K562 (cell line): ENCODE data around the gene CENPO. TPM values are rescaled to one million over a fixed set of nuclear protein-coding genes. Genes with fewer than 3 reads are reported as not detected.

Source experiments
- ARID2 ChIP-seq: fragments of 450-650 bp; IDR thresholded peaks from 2 replicates; pipeline ENCODE4 v1.6.1; 2017; ENCODE audit warnings: antibody characterized with exemption, mild to moderate bottlenecking
- BRD4 ChIP-seq: fragments of 200-600 bp; sonication (generic); IDR thresholded peaks from 2 replicates; pipeline ENCODE4 v1.6.1; 2017; ENCODE audit warnings: inconsistent platforms
- BRD9 ChIP-seq: fragments of 450-650 bp; IDR thresholded peaks from 2 replicates; pipeline ENCODE4 v1.6.1; 2018; ENCODE audit warnings: low read depth; ENCODE audit not compliant: partially characterized antibody
- CBFB ChIP-seq: sonication (generic); formaldehyde crosslinking; IDR thresholded peaks from 2 replicates; pipeline ENCODE4 v1.4.0; 2020; ENCODE audit warnings: mild to moderate bottlenecking, missing genetic modification reagents
- CXXC5 ChIP-seq: fragments of 250-450 bp; sonication (Bioruptor Pico); IDR thresholded peaks from 2 replicates; pipeline ENCODE4 v1.8.0; 2022; ENCODE audit warnings: inconsistent platforms, mild to moderate bottlenecking, moderate library complexity
- DNMT1 ChIP-seq: fragments of 450-650 bp; IDR thresholded peaks from 2 replicates; pipeline ENCODE4 v1.6.1; 2016; ENCODE audit warnings: antibody characterized with exemption, mild to moderate bottlenecking
- ERF ChIP-seq: fragments of 450-650 bp; formaldehyde crosslinking; IDR thresholded peaks from 2 replicates; pipeline ENCODE4 v1.4.0; 2020; ENCODE audit warnings: mild to moderate bottlenecking, mixed read lengths
- HMG20B ChIP-seq: fragments of 250-450 bp; sonication (Bioruptor Pico); IDR thresholded peaks from 2 replicates; pipeline ENCODE4 v1.5.0; 2021; ENCODE audit warnings: mild to moderate bottlenecking
- L3MBTL2 ChIP-seq: fragments of 450-650 bp; IDR thresholded peaks from 2 replicates; pipeline ENCODE4 v1.6.1; 2016; ENCODE audit warnings: mild to moderate bottlenecking, moderate library complexity
- RBM17 ChIP-seq: fragments of 200-400 bp; formaldehyde crosslinking; IDR thresholded peaks from 2 replicates; pipeline ENCODE4 v1.6.1; 2017; ENCODE audit warnings: low read depth, mild to moderate bottlenecking, low read length, borderline replicate concordance
- RCOR1 ChIP-seq, 2 experiments: IDR thresholded peaks; 2 replicates each; pipeline ENCODE4 v1.6.1; 2012; ENCODE audit warnings: low read depth in 2 of 2, low read length in 2 of 2, borderline replicate concordance in 1 of 2, improper control_type of control experiment in 1 of 2
- XRCC3 ChIP-seq: fragments of 450-650 bp; IDR thresholded peaks from 2 replicates; pipeline ENCODE4 v1.6.1; 2017; ENCODE audit warnings: mild to moderate bottlenecking, moderate library complexity
- ZNF589 ChIP-seq: fragments of 200-800 bp; sonication (Bioruptor generic); IDR thresholded peaks from 2 replicates; pipeline ENCODE4 v1.6.1; 2016; ENCODE audit warnings: low read depth, missing genetic modification characterization, missing compliant biosample characterization
- polyA plus RNA-seq, 8 experiments: library from polyadenylated mRNA; depleted of rRNA in 4 of 8; stranded (reverse) in 5 of 8; unstranded in 3 of 8; fragments of >200 nt; fragmentation: Nextera tagmentation in 2 of 8; fragmentation: Illumina TruSeq in 1 of 8; extraction: Ambion mirVana in 2 of 8; extraction: Trizol in 1 of 8; gene quantifications; 2 replicates each; pipeline versions ENCODE4 v1.2.1 to v1.2.3, GENCODE V29; 2011 to 2014; ENCODE audit warnings: inconsistent platforms in 1 of 8, missing spikeins in 1 of 8
- total RNA-seq, 7 experiments: library from RNA; depleted of rRNA in 6 of 7; stranded (reverse); fragments of >200 nt in 6 of 7; fragmentation: Illumina TruSeq in 2 of 7; extraction: Trizol in 2 of 7; gene quantifications; 2 replicates each; pipeline versions ENCODE4 v1.2.1 to v1.2.3, GENCODE V29; 2011 to 2021; ENCODE audit warnings: low replicate concordance in 1 of 7
- TF ChIP-seq, protein P1 (sequence below): fragments of 450-650 bp; IDR thresholded peaks from 2 replicates; pipeline ENCODE4 v1.6.1; 2016; ENCODE audit warnings: mild to moderate bottlenecking
- TF ChIP-seq, protein P2 (sequence below): fragments of 200-400 bp; formaldehyde crosslinking; IDR thresholded peaks from 2 replicates; pipeline ENCODE4 v1.6.1; 2017; ENCODE audit warnings: mild to moderate bottlenecking, low read depth, low read length, moderate library complexity
- TF ChIP-seq, protein P3 (sequence below): fragments of 450-650 bp; conservative IDR thresholded peaks from 2 replicates; pipeline ENCODE4 v1.6.1; 2016; ENCODE audit warnings: missing genetic modification characterization, low read depth, mild to moderate bottlenecking, missing compliant biosample characterization, moderate library complexity
- TF ChIP-seq, protein P4 (sequence below): IDR thresholded peaks from 2 replicates; pipeline ENCODE4 v1.6.1; 2011; ENCODE audit warnings: borderline replicate concordance, low read depth, mild to moderate bottlenecking, moderate library complexity, low read length; ENCODE audit not compliant: insufficient read depth, poor library complexity, severe bottlenecking
- TF ChIP-seq, protein P5 (sequence below): sonication (generic); formaldehyde crosslinking; IDR thresholded peaks from 2 replicates; pipeline ENCODE4 v1.8.1; 2022; ENCODE audit warnings: missing genetic modification reagents

Gene CENPO
- total and polyA plus RNA-seq, 9 of the 15 experiments (the other 6 are each of a cell fraction or from before 2014, with no cell fraction given) = 30.6 to 59.4 (median 38.9) TPM

DNA sequence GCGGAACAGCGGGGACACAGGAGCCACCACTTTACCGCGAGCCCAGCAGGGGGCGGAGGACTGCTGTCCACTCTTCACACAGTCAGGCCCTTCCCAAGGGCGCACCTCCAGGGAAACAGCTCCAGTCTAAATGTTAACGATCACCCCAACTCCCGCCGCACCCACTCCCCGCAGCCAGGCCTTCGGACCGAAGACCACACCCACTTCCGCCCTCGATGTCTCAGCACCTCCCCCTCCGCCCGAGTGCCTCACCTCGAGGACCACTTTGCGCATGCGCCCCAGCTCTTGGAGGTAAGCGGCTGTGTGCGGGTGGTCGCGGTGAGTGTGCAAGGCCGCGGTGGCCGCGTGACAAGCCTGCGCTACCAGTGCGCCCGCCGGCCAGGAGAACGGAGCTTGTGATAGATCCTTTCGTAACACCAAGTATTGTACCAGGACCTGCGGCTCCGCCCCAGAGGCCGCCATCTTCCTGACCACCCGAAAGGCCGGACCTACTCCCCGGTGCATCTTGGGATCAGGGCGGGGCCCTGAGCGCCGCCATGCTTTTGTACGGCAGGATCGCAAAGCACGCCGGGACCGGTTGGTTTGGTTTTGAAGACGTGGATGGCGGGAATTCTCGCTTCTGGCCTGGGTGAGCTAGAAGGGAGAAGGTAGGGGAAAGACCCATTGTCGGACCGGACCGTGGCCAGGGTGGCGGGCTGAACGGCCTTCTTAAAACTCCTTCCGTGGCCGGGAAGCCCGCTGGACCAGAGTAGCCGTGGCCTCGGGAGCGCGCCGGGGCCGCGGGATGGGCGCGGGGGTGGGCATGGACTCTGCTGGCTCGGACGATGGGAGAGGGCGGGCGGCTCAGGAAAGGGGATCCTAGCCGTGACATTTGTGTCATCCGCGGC lies at the start of gene CENPO, which contains the start of gene PTRHD1 (continued):
- TF ChIP-seq ERF (CRISPR knock-in tag) = peak; percentile 38; the same call in 1 of the 2 replicates
- no peak for TF ChIP-seq HMG20B
- TF ChIP-seq, protein P1, sequence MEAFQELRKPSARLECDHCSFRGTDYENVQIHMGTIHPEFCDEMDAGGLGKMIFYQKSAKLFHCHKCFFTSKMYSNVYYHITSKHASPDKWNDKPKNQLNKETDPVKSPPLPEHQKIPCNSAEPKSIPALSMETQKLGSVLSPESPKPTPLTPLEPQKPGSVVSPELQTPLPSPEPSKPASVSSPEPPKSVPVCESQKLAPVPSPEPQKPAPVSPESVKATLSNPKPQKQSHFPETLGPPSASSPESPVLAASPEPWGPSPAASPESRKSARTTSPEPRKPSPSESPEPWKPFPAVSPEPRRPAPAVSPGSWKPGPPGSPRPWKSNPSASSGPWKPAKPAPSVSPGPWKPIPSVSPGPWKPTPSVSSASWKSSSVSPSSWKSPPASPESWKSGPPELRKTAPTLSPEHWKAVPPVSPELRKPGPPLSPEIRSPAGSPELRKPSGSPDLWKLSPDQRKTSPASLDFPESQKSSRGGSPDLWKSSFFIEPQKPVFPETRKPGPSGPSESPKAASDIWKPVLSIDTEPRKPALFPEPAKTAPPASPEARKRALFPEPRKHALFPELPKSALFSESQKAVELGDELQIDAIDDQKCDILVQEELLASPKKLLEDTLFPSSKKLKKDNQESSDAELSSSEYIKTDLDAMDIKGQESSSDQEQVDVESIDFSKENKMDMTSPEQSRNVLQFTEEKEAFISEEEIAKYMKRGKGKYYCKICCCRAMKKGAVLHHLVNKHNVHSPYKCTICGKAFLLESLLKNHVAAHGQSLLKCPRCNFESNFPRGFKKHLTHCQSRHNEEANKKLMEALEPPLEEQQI = no peak; the same call in 1 of the 2 replicates
- TF ChIP-seq CXXC5 (CRISPR knock-in tag) = peak; percentile 67
- TF ChIP-seq CBFB (CRISPR knock-in tag) = peak; percentile 90
- no peak for TF ChIP-seq BRD9
- no peak for TF ChIP-seq ZNF589 (CRISPR knock-in tag)
- no peak for TF ChIP-seq DNMT1
- TF ChIP-seq, protein P2, sequence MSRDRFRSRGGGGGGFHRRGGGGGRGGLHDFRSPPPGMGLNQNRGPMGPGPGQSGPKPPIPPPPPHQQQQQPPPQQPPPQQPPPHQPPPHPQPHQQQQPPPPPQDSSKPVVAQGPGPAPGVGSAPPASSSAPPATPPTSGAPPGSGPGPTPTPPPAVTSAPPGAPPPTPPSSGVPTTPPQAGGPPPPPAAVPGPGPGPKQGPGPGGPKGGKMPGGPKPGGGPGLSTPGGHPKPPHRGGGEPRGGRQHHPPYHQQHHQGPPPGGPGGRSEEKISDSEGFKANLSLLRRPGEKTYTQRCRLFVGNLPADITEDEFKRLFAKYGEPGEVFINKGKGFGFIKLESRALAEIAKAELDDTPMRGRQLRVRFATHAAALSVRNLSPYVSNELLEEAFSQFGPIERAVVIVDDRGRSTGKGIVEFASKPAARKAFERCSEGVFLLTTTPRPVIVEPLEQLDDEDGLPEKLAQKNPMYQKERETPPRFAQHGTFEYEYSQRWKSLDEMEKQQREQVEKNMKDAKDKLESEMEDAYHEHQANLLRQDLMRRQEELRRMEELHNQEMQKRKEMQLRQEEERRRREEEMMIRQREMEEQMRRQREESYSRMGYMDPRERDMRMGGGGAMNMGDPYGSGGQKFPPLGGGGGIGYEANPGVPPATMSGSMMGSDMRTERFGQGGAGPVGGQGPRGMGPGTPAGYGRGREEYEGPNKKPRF = no peak
- TF ChIP-seq, protein P3, sequence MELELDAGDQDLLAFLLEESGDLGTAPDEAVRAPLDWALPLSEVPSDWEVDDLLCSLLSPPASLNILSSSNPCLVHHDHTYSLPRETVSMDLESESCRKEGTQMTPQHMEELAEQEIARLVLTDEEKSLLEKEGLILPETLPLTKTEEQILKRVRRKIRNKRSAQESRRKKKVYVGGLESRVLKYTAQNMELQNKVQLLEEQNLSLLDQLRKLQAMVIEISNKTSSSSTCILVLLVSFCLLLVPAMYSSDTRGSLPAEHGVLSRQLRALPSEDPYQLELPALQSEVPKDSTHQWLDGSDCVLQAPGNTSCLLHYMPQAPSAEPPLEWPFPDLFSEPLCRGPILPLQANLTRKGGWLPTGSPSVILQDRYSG (tag) = no peak
- peak; percentile 55; the same call in 1 of the 2 replicates for TF ChIP-seq L3MBTL2
- TF ChIP-seq BRD4 = no peak
- TF ChIP-seq, protein P4, sequence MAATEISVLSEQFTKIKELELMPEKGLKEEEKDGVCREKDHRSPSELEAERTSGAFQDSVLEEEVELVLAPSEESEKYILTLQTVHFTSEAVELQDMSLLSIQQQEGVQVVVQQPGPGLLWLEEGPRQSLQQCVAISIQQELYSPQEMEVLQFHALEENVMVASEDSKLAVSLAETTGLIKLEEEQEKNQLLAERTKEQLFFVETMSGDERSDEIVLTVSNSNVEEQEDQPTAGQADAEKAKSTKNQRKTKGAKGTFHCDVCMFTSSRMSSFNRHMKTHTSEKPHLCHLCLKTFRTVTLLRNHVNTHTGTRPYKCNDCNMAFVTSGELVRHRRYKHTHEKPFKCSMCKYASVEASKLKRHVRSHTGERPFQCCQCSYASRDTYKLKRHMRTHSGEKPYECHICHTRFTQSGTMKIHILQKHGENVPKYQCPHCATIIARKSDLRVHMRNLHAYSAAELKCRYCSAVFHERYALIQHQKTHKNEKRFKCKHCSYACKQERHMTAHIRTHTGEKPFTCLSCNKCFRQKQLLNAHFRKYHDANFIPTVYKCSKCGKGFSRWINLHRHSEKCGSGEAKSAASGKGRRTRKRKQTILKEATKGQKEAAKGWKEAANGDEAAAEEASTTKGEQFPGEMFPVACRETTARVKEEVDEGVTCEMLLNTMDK = peak; percentile 90
- TF ChIP-seq RCOR1 (IDR thresholded peaks at IDR 0.05; ENCODE audit: borderline replicate concordance in 1 of 2, low read depth in 2 of 2, low read length in 2 of 2) = peak in 1 of 2 experiments; percentile 58; a peak in 1 of 4 replicates
- TF ChIP-seq, protein P5, sequence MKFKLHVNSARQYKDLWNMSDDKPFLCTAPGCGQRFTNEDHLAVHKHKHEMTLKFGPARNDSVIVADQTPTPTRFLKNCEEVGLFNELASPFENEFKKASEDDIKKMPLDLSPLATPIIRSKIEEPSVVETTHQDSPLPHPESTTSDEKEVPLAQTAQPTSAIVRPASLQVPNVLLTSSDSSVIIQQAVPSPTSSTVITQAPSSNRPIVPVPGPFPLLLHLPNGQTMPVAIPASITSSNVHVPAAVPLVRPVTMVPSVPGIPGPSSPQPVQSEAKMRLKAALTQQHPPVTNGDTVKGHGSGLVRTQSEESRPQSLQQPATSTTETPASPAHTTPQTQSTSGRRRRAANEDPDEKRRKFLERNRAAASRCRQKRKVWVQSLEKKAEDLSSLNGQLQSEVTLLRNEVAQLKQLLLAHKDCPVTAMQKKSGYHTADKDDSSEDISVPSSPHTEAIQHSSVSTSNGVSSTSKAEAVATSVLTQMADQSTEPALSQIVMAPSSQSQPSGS = no peak
- TF ChIP-seq XRCC3 = no peak
- 0 out of 2 replicates have a peak, but pooled peaks have one; percentile 20 for TF ChIP-seq ARID2
- TF ChIP-seq RBM17 = no peak
